ENCODE measurements around the gene SPTB.

The SPTB gene

GRCh38 chr14:64848239-64848638 is 31.5 kb downstream of the SPTB start:
- DNase-seq = no peak

- no peak for DNase-seq
These were observed 33.4 kb downstream of the SPTB start for GRCh38 chr14:64846319-64846718.

GRCh38 chr14:64845878-64846277 is 33.8 kb downstream of the SPTB start:
- DNase-seq = no peak

- DNase-seq = no peak
These were observed 34.7 kb downstream of the SPTB start for GRCh38 chr14:64844969-64845536.

- DNase-seq = no peak
These were observed 35.4 kb downstream of the SPTB start for GRCh38 chr14:64844272-64844671.

GRCh38 chr14:64843548-64843947 is 36.2 kb downstream of the SPTB start:
- DNase-seq = no peak

GRCh38 chr14:64841772-64842750 is 37.6 kb downstream of the SPTB start:
- no peak for DNase-seq

- no peak for DNase-seq
These were observed 38.5 kb downstream of the SPTB start for GRCh38 chr14:64841121-64841651.

GRCh38 chr14:64838656-64839055 is 41.1 kb downstream of the SPTB start:
- no peak for DNase-seq

GRCh38 chr14:64835431-64835830 is 44.3 kb downstream of the SPTB start:
- no peak for DNase-seq

GRCh38 chr14:64834965-64835364 is 44.7 kb downstream of the SPTB start:
- DNase-seq = no peak

GRCh38 chr14:64831419-64831818 is 48.3 kb downstream of the SPTB start:
- DNase-seq = no peak

GRCh38 chr14:64830961-64831360 is 48.7 kb downstream of the SPTB start:
- no peak for DNase-seq

- no peak for DNase-seq
These were observed 51.6 kb downstream of the SPTB start for GRCh38 chr14:64828071-64828470.

GRCh38 chr14:64826845-64827244 is 52.9 kb downstream of the SPTB start:
- no peak for DNase-seq

- DNase-seq = no peak
These were observed 53.4 kb downstream of the SPTB start for GRCh38 chr14:64826333-64826732.

- no peak for DNase-seq
These were observed 54.2 kb downstream of the SPTB start for GRCh38 chr14:64825509-64825908.

GRCh38 chr14:64825006-64825405 is 54.7 kb downstream of the SPTB start:
- DNase-seq = no peak

GRCh38 chr14:64824471-64824870 is 55.2 kb downstream of the SPTB start:
- no peak for DNase-seq

- DNase-seq = no peak
These were observed 56.3 kb downstream of the SPTB start for GRCh38 chr14:64823305-64823861.

GRCh38 chr14:64821651-64822050 is 58.1 kb downstream of the SPTB start:
- DNase-seq = no peak

- peak in 1 of 2 experiments; percentile 16 for DNase-seq
These were observed 61.6 kb downstream of the SPTB start for GRCh38 chr14:64818151-64818550.

- no peak for DNase-seq
These were observed 62.1 kb downstream of the SPTB start for GRCh38 chr14:64817631-64818030.
